Endothelial cell of umbilical vein (primary cell): ENCODE measurements around the gene ARFGEF3. TPM values are rescaled to one million over a fixed set of nuclear protein-coding genes. Genes with fewer than 3 reads are reported as not detected.

Experiments
- BruUV-seq: library from RNA; stranded (reverse); fragments of 400-500 nt; replicated peaks from 2 replicates; lab custom pipeline; 2021; lab: Mats Ljungman, UMichigan
- CTCF ChIA-PET: fragments of 300-600, 350-600 bp; sonication (Branson Sonifier 250); formaldehyde crosslinking; loops from one replicate; lab custom pipeline; 2021; ENCODE audit warnings: antibody characterized with exemption, inconsistent platforms; lab: Charles Lee
- POLR2A ChIA-PET: fragments of 300-600, 350-600 bp; sonication (Branson Sonifier 250); formaldehyde crosslinking; loops from one replicate; lab custom pipeline; 2021; ENCODE audit warnings: antibody characterized with exemption, inconsistent platforms; lab: Charles Lee
- DNase-seq: peaks from one replicate; pipeline ENCODE4 v3.0.0-alpha.2; 2011; ENCODE audit warnings: low read depth, low spot score
- FAIRE-seq: peaks from 2 replicates; lab custom pipeline; 2011; peaks lifted over from hg19 to GRCh38; lab: Jason Lieb, UNC
- H2AFZ ChIP-seq: 2 replicates; pipeline ENCODE4 v1.6.0; 2012; ENCODE audit warnings: low read depth, low read length, control low read depth, inconsistent platforms
- H3K27ac ChIP-seq: 2 replicates; pipeline ENCODE4 v1.5.1; 2011; ENCODE audit warnings: low read depth, mild to moderate bottlenecking, control low read depth, low read length, moderate library complexity; ENCODE audit not compliant: insufficient read depth
- H3K27me3 ChIP-seq, 2 experiments: 2 replicates each; pipeline versions ENCODE4 v1.6.0 to v1.6.1; 2011; ENCODE audit warnings: low read length in 2 of 2, mixed read lengths in 1 of 2; ENCODE audit not compliant: control insufficient read depth in 2 of 2, insufficient read depth in 2 of 2
- H3K36me3 ChIP-seq, 2 experiments: 2 replicates in 1 of 2; 3 replicates in 1 of 2; pipeline ENCODE4 v1.5.1; 2011; ENCODE audit warnings: low read length in 2 of 2, mild to moderate bottlenecking in 1 of 2, moderate library complexity in 1 of 2; ENCODE audit not compliant: control insufficient read depth in 2 of 2, insufficient read depth in 2 of 2; ENCODE audit errors: extremely low read depth in 1 of 2
- H3K4me1 ChIP-seq: 3 replicates; pipeline ENCODE4 v1.5.1; 2011; ENCODE audit warnings: mild to moderate bottlenecking, low read length; ENCODE audit not compliant: control insufficient read depth, insufficient read depth; ENCODE audit errors: extremely low read depth
- H3K4me2 ChIP-seq: 2 replicates; pipeline ENCODE4 v1.6.1; 2011; ENCODE audit warnings: low read length, control low read depth, mixed read lengths; ENCODE audit not compliant: insufficient read depth
- H3K4me3 ChIP-seq, 3 experiments: fragments of 200-600 bp in 1 of 3; sonication (generic), shearing (Covaris generic) in 1 of 3; replicated peaks in 1 of 3; 2 replicates each; pipeline ENCODE4 v1.5.1; 2011 to 2016; ENCODE audit warnings: control low read depth in 3 of 3, low read length in 3 of 3, mild to moderate bottlenecking in 2 of 3, inconsistent platforms in 1 of 3, low read depth in 1 of 3, moderate library complexity in 1 of 3; ENCODE audit not compliant: insufficient read depth in 1 of 3
- H3K79me2 ChIP-seq: 2 replicates; pipeline ENCODE4 v1.6.0; 2012; ENCODE audit warnings: low read length, inconsistent platforms; ENCODE audit not compliant: control insufficient read depth, insufficient read depth
- H3K9ac ChIP-seq: replicated peaks from 2 replicates; pipeline ENCODE3; 2011; ENCODE audit warnings: low read length, control low read depth; ENCODE audit not compliant: insufficient read depth; ENCODE audit errors: extremely low read depth
- H3K9me1 ChIP-seq: replicated peaks from 3 replicates; pipeline ENCODE4 v1.6.0; 2011; ENCODE audit warnings: mild to moderate bottlenecking, low read length; ENCODE audit not compliant: control insufficient read depth, insufficient read depth; ENCODE audit errors: extremely low read depth
- H3K9me3 ChIP-seq: replicated peaks from 2 replicates; pipeline ENCODE4 v1.5.1; 2012; ENCODE audit warnings: low read length, inconsistent platforms; ENCODE audit not compliant: control insufficient read depth, insufficient read depth
- H4K20me1 ChIP-seq: replicated peaks from 2 replicates; pipeline ENCODE3; 2011; ENCODE audit warnings: mild to moderate bottlenecking, low read length; ENCODE audit not compliant: control insufficient read depth, insufficient read depth; ENCODE audit errors: extremely low read depth
- CTCF ChIP-seq, 2 donors: IDR thresholded peaks; 1 replicate in 1 of 2; 2 replicates in 1 of 2; pipeline ENCODE4 v1.5.1; 2011; ENCODE audit warnings: low read length in 2 of 2, mild to moderate bottlenecking in 2 of 2, moderate library complexity in 2 of 2, control low read depth in 1 of 2, inconsistent platforms in 1 of 2, low read depth in 1 of 2; ENCODE audit not compliant: insufficient read depth in 1 of 2; ENCODE audit errors: extremely low read depth in 1 of 2
- EZH2 ChIP-seq: IDR thresholded peaks from 2 replicates; pipeline ENCODE4 v1.6.1; 2012; ENCODE audit warnings: borderline replicate concordance, low read depth, mild to moderate bottlenecking, moderate library complexity, low read length, inconsistent platforms; ENCODE audit not compliant: severe bottlenecking
- FOS ChIP-seq: IDR thresholded peaks from 2 replicates; pipeline ENCODE4 v1.6.1; 2011; ENCODE audit warnings: mild to moderate bottlenecking, low read length, moderate library complexity, borderline replicate concordance; ENCODE audit not compliant: insufficient read depth
- JUN ChIP-seq: IDR thresholded peaks from 2 replicates; pipeline ENCODE4 v1.6.1; 2011; ENCODE audit warnings: borderline replicate concordance, low read depth; ENCODE audit not compliant: insufficient read length, insufficient read depth
- MAX ChIP-seq: IDR thresholded peaks from 2 replicates; pipeline ENCODE4 v1.6.1; 2011; ENCODE audit not compliant: insufficient read depth, insufficient read length
- POLR2AphosphoS5 ChIP-seq: IDR thresholded peaks from 2 replicates; pipeline ENCODE4 v1.6.1; 2012; ENCODE audit warnings: low read depth, mild to moderate bottlenecking, control low read depth, low read length, moderate library complexity; ENCODE audit not compliant: insufficient read depth
- dilution Hi-C: fragments of 300-500 bp; cut with MboI; formaldehyde crosslinking; loops from one replicate; pipeline ENCODE4 v1.15.0; 2019; ENCODE audit warnings: low sequenced_read_pairs; ENCODE audit not compliant: extremely low pct_ligation_motif_present
- intact Hi-C: fragments of 100-400 bp; cut with micrococcal nuclease; formaldehyde crosslinking; loops from one replicate; pipeline ENCODE4 v1.10.0; 2022
- polyA plus RNA-seq, 4 experiments: library from polyadenylated mRNA; depleted of rRNA in 3 of 4; stranded (reverse) in 3 of 4; unstranded in 1 of 4; fragments of >200 nt; gene quantifications; 2 replicates each; pipeline versions ENCODE4 v1.2.1 to v1.2.3, GENCODE V29; 2011 to 2012; ENCODE audit warnings: missing spikeins in 1 of 4
- total RNA-seq: library from RNA; stranded (reverse); gene quantifications from 2 replicates; pipeline ENCODE4 v1.2.3, GENCODE V29; 2021

Gene ARFGEF3
- total and polyA plus RNA-seq, 2 donors (not counting 3 experiments of a cell fraction or from before 2014, with no cell fraction given), result 1.3 to 7.3 TPM

- POLR2A ChIA-PET, result no interaction called here
- dilution Hi-C loops, result no loop called here
- FAIRE-seq (no peak), DNase-seq (no peak)
- Histone ChIP-seq H3K9me3 (no peaks in the 10 kb centered on the region), H3K9ac (no peak overlapping the region), H3K9me1 (no peaks in the 10 kb centered on the region), H3K27me3 (no peaks in the 10 kb centered on the region), H3K4me3 (no peak overlapping the region), H3K79me2 (no peaks in the 10 kb centered on the region), H4K20me1 (no peaks in the 10 kb centered on the region), H3K4me2 (no peak overlapping the region), H3K27ac (no peak overlapping the region), H2AFZ (no peak overlapping the region), H3K4me1 (no peaks in the 10 kb centered on the region), H3K36me3 (no peaks in the 10 kb centered on the region)
- BruUV-seq, result no TSS peak
- TF ChIP-seq MAX (no peak), JUN (no peak), CTCF (IDR thresholded peaks at IDR 0.05; ENCODE audit: extremely low read depth in 1 of 2, insufficient read depth in 1 of 2, low read depth in 1 of 2, low read length in 2 of 2) (no peak), POLR2AphosphoS5 (no peak), EZH2 (no peak), FOS (no peak)
- intact Hi-C loops, result no loop called here
- CTCF ChIA-PET, result no interaction called here
Measured at GRCh38 chr6:138258197-138258596, 96.5 kb downstream of the ARFGEF3 start.
